ENCODE measurements around the gene ORC3. TPM values are rescaled to one million over a fixed set of nuclear protein-coding genes. Genes with fewer than 3 reads are reported as not detected.
"Not testable (repeated sequence)": the region's sequence is repeated elsewhere in the genome, so short reads cannot be mapped to it uniquely, and the experiment has no call there.

Gene ORC3
- total RNA-seq, 2 donors from 2014 or later: 35.2 to 38.3 TPM

DNA sequence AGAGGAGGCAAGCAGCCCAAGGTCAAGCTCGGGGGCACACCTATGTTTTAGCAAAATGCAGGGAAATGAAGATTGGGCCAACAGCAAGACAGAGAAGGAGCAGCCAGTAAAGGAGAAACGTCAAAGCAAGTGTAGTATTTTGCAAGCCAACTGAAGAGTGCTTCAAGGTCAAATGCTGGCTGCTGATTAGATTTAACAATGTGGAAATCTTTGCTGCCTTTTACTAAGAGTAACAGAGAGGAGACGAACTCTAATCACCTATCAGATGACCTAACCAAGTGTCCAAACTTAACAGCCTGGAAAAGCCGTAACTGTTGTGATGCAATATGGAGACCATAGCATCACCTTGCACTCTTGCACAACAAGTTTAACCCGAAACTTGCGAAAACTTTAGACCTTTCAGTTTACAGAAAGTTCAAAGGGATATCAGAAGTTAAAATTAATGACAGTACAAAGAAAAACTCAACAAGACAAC, 81.7 kb downstream of the ORC3 start:
- H3K27me3 Mint-ChIP-seq (ENCODE audit: low read depth): no peaks in the 10 kb centered on the region
- H3K9me3 Mint-ChIP-seq: no peaks in the 10 kb centered on the region
- H3K27ac Mint-ChIP-seq: peak overlapping the region; percentile 62
- H3K36me3 Mint-ChIP-seq (ENCODE audit: insufficient read depth in 2 of 2): peaks cover 6 to 22% of the 10 kb centered on the region in 2 donors
- H3K4me3 Mint-ChIP-seq: no peak overlapping the region
- DNase-seq (no peak), ATAC-seq (replicated peaks in 1 of 2) (no peak)
- H3K4me1 Mint-ChIP-seq (ENCODE audit: low read depth): peaks cover 6% of the 10 kb centered on the region

DNA sequence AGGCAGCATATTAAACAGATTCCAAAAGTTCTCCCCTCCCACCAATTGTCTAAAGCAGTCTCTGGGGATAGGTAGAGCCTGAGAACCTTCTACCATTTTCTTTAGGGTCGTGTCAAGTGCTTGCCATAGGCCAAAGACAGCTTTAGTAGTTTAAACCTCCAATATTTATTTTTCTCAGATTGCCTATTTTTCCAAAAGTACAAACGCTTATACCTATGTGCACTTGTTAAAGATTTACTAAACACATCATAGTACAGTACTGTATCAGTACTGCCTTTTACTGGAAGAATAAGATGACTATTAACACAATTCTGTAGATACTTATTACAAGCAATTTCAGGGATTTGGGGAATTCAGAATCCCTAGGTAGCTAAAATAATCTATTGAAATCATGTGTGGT, 82.7 kb downstream of the ORC3 start:
- peaks cover 9% of the 10 kb centered on the region for H3K4me1 Mint-ChIP-seq (ENCODE audit: low read depth)
- no peaks in the 10 kb centered on the region for H3K27me3 Mint-ChIP-seq (ENCODE audit: low read depth)
- no peak overlapping the region for H3K27ac Mint-ChIP-seq
- H3K36me3 Mint-ChIP-seq (ENCODE audit: insufficient read depth in 2 of 2): peaks cover 6 to 26% of the 10 kb centered on the region in 2 donors
- ATAC-seq (replicated peaks in 1 of 2): no peak
- no peak for DNase-seq
- no peak overlapping the region for H3K4me3 Mint-ChIP-seq
- no peaks in the 10 kb centered on the region for H3K9me3 Mint-ChIP-seq

- Mint-ChIP-seq H3K36me3 (ENCODE audit: insufficient read depth in 2 of 2) (peaks cover 6 to 31% of the 10 kb centered on the region in 2 donors), H3K9me3 (no peaks in the 10 kb centered on the region), H3K27ac (no peak overlapping the region), H3K4me3 (no peak overlapping the region), H3K4me1 (ENCODE audit: low read depth) (peaks cover 13% of the 10 kb centered on the region), H3K27me3 (ENCODE audit: low read depth) (no peaks in the 10 kb centered on the region)
- no peak for DNase-seq
- ATAC-seq (replicated peaks in 1 of 2): no peak
Observed at GRCh38 chr6:87673237-87673636, 83.3 kb downstream of the ORC3 start.

DNA sequence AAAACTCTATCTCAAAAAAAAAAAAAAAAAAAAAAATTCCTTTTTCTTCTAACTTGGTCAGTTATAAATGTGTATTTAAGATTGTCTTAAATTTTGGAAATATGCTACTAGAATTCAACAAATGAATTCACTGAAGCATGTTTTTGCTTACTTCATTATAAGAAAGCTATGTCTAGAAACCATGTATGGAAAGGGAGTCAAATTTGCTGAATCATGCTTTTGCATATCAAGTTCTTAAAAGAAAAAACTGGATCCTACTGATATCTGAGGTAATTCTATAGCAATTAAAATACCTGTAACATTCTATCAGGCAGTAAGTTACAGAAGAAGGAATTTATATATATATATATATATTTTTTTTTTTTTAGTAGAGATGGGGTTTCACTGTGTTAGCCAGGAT, 84.4 kb downstream of the ORC3 start:
- Mint-ChIP-seq H3K9me3 (no peaks in the 10 kb centered on the region), H3K27me3 (ENCODE audit: low read depth) (no peaks in the 10 kb centered on the region), H3K36me3 (ENCODE audit: insufficient read depth in 2 of 2) (peaks cover 6 to 31% of the 10 kb centered on the region in 2 donors), H3K27ac (no peak overlapping the region), H3K4me3 (no peak overlapping the region), H3K4me1 (ENCODE audit: low read depth) (peaks cover 13% of the 10 kb centered on the region)
- DNase-seq: no peak
- ATAC-seq (replicated peaks in 1 of 2): no peak

DNA sequence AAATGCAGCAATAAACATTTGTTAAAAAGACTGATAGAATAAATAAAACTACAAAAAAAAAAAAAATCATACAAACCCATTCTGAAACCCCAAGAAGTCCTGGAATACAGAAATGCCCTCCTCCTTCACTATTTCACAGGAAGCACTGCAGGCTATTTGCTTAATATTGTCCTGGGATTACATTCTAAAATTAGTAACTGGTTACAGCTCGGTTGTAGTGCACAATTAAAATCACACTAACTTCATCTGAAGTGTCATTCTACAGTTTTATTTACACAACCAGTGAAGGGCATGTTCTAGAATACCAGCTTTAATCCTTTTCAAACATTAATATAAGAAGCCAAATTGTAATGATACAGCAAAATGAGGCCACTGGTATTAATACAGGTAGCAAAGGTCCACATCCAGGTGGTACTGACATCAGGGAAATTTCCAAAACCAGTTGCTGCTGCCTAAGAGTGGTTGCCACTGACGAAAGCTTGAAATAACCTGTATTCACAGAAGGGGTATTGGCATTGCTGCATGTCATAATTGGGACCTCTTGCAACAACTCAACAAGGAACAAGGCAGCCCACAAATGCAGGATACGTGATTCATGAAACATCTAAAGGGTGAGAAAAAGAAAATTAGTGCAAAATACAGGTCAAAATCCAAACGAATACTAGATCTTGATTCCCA, 85.2 kb downstream of the ORC3 start:
- Mint-ChIP-seq H3K4me3 (no peak overlapping the region), H3K27me3 (ENCODE audit: low read depth) (no peaks in the 10 kb centered on the region), H3K36me3 (ENCODE audit: insufficient read depth in 2 of 2) (peaks cover 8 to 28% of the 10 kb centered on the region in 2 donors), H3K9me3 (no peaks in the 10 kb centered on the region), H3K27ac (no peak overlapping the region), H3K4me1 (ENCODE audit: low read depth) (peaks cover 13% of the 10 kb centered on the region)
- ATAC-seq (replicated peaks in 1 of 2) (no peak), DNase-seq (no peak)

GRCh38 chr6:87682310-87682709, 92.4 kb downstream of the ORC3 start:
- Mint-ChIP-seq H3K27ac (peak overlapping the region; percentile 48), H3K9me3 (peaks cover 0 to 2% of the 10 kb centered on the region in 2 donors), H3K4me3 (peak overlapping the region; percentile 7 to 22), H3K27me3 (ENCODE audit: low read depth) (no peaks in the 10 kb centered on the region), H3K4me1 (ENCODE audit: low read depth) (peaks cover 51% of the 10 kb centered on the region), H3K36me3 (ENCODE audit: insufficient read depth in 2 of 2) (peaks cover 7 to 24% of the 10 kb centered on the region in 2 donors)
- peak; percentile 89 to 90 for ATAC-seq (replicated peaks in 1 of 2)
- DNase-seq: no peak

- Mint-ChIP-seq H3K36me3 (ENCODE audit: insufficient read depth in 2 of 2) (peaks cover 7 to 18% of the 10 kb centered on the region in 2 donors), H3K27me3 (ENCODE audit: low read depth) (no peaks in the 10 kb centered on the region), H3K27ac (peak overlapping the region; percentile 46), H3K4me1 (ENCODE audit: low read depth) (peaks cover 48% of the 10 kb centered on the region), H3K4me3 (peak overlapping the region in 1 of 2 donors; percentile 38), H3K9me3 (peaks cover 0 to 2% of the 10 kb centered on the region in 2 donors)
- DNase-seq: no peak
- no peak for ATAC-seq (replicated peaks in 1 of 2)
Observed at GRCh38 chr6:87683890-87684289, 94.0 kb downstream of the ORC3 start.

- no peak for ATAC-seq (replicated peaks in 1 of 2)
- Mint-ChIP-seq H3K9me3 (peaks cover 0 to 2% of the 10 kb centered on the region in 2 donors), H3K4me3 (peak overlapping the region in 1 of 2 donors; percentile 20), H3K36me3 (ENCODE audit: insufficient read depth in 2 of 2) (peaks cover 4 to 20% of the 10 kb centered on the region in 2 donors), H3K4me1 (ENCODE audit: low read depth) (peaks cover 52% of the 10 kb centered on the region), H3K27me3 (ENCODE audit: low read depth) (no peaks in the 10 kb centered on the region), H3K27ac (peak overlapping the region; percentile 15)
- DNase-seq: no peak
Observed at GRCh38 chr6:87684895-87685654, 95.1 kb downstream of the ORC3 start.

DNA sequence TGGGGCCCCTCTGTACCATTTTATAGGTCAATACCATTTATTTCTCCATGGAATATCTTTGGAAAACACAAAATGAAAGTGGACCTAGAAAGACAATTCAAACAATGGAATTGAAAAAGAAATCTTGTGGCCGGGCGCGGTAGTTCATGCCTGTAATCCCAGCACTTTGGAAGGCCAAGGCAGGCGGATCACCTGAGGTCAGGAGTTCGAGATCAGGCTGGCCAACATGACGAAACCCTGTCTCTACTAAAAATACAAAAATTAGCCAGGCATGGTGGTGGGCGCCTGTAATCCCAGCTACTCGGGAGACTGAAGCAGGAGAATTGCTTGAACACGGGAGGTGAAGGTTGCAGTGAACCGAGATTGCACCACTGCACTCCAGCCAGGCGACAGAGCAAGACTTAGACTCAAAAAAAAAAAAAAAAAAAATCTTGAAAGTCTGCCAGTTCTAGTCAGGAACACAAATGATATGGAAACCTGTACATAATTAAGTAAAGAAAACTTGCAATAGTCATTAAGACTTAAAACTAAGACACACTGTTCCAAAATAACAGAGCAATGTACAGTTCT, 96.8 kb downstream of the ORC3 start:
- Mint-ChIP-seq H3K4me1 (ENCODE audit: low read depth) (peaks cover 66% of the 10 kb centered on the region), H3K27ac (peak overlapping the region; percentile 33), H3K36me3 (ENCODE audit: insufficient read depth in 2 of 2) (peaks cover 4 to 17% of the 10 kb centered on the region in 2 donors)
- H3K9me3 Mint-ChIP-seq; ATAC-seq (replicated peaks in 1 of 2); DNase-seq; H3K4me3 Mint-ChIP-seq; H3K27me3 Mint-ChIP-seq (ENCODE audit: low read depth): not testable (repeated sequence)

DNA sequence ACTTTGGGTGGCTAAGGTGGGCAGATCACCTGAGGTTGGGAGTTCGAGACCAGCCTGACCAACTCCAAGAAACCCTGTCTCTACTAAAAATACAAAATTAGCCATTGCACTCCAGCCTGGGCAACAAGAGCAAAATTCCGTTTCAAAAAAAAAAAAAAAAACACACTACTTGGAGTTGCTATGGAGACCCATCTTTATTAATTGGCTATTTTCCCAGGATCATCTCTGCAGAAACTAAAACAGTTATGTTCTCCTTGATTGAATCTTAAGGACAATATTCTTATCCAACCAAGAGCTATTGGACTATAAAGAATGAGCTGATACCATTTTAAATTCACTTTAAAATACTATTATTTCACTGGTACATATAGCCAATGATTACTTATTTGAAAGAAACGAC, 97.4 kb downstream of the ORC3 start:
- DNase-seq: no peak
- peaks cover 4 to 15% of the 10 kb centered on the region in 2 donors for H3K36me3 Mint-ChIP-seq (ENCODE audit: insufficient read depth in 2 of 2)
- no peak overlapping the region for H3K4me3 Mint-ChIP-seq

GRCh38 chr6:87687893-87688292, 98.0 kb downstream of the ORC3 start:
- H3K9me3 Mint-ChIP-seq; DNase-seq; H3K27me3 Mint-ChIP-seq (ENCODE audit: low read depth); H3K4me3 Mint-ChIP-seq; ATAC-seq (replicated peaks in 1 of 2): not testable (repeated sequence)
- H3K27ac Mint-ChIP-seq: peak overlapping the region; percentile 46
- peaks cover 66% of the 10 kb centered on the region for H3K4me1 Mint-ChIP-seq (ENCODE audit: low read depth)
- H3K36me3 Mint-ChIP-seq (ENCODE audit: insufficient read depth in 2 of 2): peaks cover 4 to 15% of the 10 kb centered on the region in 2 donors

More for the DNA sequence above, 97.4 kb downstream of the ORC3 start:
- ATAC-seq (replicated peaks in 1 of 2): no peak
- peak overlapping the region; percentile 33 for H3K27ac Mint-ChIP-seq
- H3K4me1 Mint-ChIP-seq (ENCODE audit: low read depth): peaks cover 66% of the 10 kb centered on the region
- peaks cover 0 to 2% of the 10 kb centered on the region in 2 donors for H3K9me3 Mint-ChIP-seq
- H3K27me3 Mint-ChIP-seq (ENCODE audit: low read depth): no peaks in the 10 kb centered on the region

- Mint-ChIP-seq H3K9me3 (peaks cover 0 to 2% of the 10 kb centered on the region in 2 donors), H3K4me3 (no peak overlapping the region), H3K27ac (no peak overlapping the region), H3K36me3 (ENCODE audit: insufficient read depth in 2 of 2) (peaks cover 5 to 14% of the 10 kb centered on the region in 2 donors), H3K4me1 (ENCODE audit: low read depth) (peaks cover 64% of the 10 kb centered on the region), H3K27me3 (ENCODE audit: low read depth) (no peaks in the 10 kb centered on the region)
- no peak for ATAC-seq (replicated peaks in 1 of 2)
- DNase-seq: no peak
Observed at GRCh38 chr6:87690441-87690840, 100.5 kb downstream of the ORC3 start.

DNA sequence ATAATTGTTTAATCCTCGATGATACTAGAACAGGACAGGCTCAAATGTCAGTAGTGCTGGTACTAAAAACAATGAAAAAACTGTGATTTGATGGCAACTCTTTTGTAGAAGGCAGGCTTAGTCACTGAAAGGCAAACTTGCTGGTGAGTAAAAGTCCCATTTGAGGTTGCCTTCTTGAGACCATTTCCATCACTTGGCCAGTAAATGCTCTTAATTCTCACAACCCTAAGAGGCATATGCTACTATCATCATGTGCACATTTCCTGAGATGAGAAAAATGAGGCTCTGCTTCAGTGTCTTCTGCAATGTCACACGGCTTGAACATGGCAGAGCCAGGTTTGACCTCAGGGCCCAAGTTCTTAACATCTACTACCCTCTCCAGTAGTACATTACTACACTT, 102.2 kb downstream of the ORC3 start:
- ATAC-seq (replicated peaks in 1 of 2) (peak in 1 of 2 donors; percentile 72), DNase-seq (no peak)
- no peaks in the 10 kb centered on the region for H3K27me3 Mint-ChIP-seq (ENCODE audit: low read depth)
- peaks cover 2 to 10% of the 10 kb centered on the region in 2 donors for H3K36me3 Mint-ChIP-seq (ENCODE audit: insufficient read depth in 2 of 2)
- H3K4me1 Mint-ChIP-seq (ENCODE audit: low read depth): peaks cover 70% of the 10 kb centered on the region
- H3K4me3 Mint-ChIP-seq: peak overlapping the region in 1 of 2 donors; percentile 7
- peak overlapping the region; percentile 48 for H3K27ac Mint-ChIP-seq
- H3K9me3 Mint-ChIP-seq: no peaks in the 10 kb centered on the region

Data from activated T-cell treated with anti-CD3 and anti-CD28 coated beads, Interleukin-2, amount 50 U/mL, for 72 hours (primary cell).